ENCODE results near the gene BMP5.

DNA sequence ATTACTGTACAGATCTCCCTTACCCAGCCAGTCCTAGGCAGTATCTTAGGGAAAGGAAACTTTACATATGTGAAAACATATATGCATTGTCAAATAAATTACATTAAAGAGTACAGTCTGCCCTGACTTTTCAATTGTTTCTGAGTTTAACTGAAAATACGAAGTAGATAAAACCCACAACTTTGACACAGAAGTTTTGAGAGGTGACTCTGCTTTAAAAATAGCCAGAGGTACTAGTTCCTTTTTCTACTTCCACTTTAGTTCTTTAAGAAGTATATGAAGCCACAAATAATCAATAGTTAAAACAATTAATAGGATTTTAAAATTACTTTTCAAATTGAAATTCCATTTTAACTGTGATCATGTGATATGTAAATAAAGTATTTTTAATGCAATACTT lies 62.9 kb downstream of the BMP5 start:
- TF ChIP-seq, protein P1, sequence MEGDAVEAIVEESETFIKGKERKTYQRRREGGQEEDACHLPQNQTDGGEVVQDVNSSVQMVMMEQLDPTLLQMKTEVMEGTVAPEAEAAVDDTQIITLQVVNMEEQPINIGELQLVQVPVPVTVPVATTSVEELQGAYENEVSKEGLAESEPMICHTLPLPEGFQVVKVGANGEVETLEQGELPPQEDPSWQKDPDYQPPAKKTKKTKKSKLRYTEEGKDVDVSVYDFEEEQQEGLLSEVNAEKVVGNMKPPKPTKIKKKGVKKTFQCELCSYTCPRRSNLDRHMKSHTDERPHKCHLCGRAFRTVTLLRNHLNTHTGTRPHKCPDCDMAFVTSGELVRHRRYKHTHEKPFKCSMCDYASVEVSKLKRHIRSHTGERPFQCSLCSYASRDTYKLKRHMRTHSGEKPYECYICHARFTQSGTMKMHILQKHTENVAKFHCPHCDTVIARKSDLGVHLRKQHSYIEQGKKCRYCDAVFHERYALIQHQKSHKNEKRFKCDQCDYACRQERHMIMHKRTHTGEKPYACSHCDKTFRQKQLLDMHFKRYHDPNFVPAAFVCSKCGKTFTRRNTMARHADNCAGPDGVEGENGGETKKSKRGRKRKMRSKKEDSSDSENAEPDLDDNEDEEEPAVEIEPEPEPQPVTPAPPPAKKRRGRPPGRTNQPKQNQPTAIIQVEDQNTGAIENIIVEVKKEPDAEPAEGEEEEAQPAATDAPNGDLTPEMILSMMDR (IDR thresholded peaks at IDR 0.05): no peak
- TF ChIP-seq POLR2A (IDR thresholded peaks at IDR 0.05): no peak
- TF ChIP-seq EP300 (IDR thresholded peaks at IDR 0.05): no peak

Measured in ovary (tissue), 3 donors.